ENCODE results near the gene ARHGAP19.
"Not testable (repeated sequence)": the region's sequence is repeated elsewhere in the genome, so short reads cannot be mapped to it uniquely, and the experiment has no call there.

The ARHGAP19 gene

GRCh38 chr10:97321032-97321803 is 28.8 kb upstream of the ARHGAP19 start:
- DNase-seq (ENCODE audit: low spot score) = no peak

- no peak for DNase-seq (ENCODE audit: low spot score)
Observed at GRCh38 chr10:97320480-97321031, 28.1 kb upstream of the ARHGAP19 start.

- DNase-seq (ENCODE audit: low spot score) = no peak
Observed at GRCh38 chr10:97319671-97320479, 27.4 kb upstream of the ARHGAP19 start.

GRCh38 chr10:97318772-97319651 is 26.6 kb upstream of the ARHGAP19 start, which contains the start of gene FRAT1:
Gene FRAT1 (plus strand): TSS chr10:97319271. CDS start chr10:97319454, 183 bp downstream.
- peak; percentile 62 for DNase-seq (ENCODE audit: low spot score)

- DNase-seq (ENCODE audit: low spot score) = no peak
Observed at GRCh38 chr10:97314671-97315070, 22.2 kb upstream of the ARHGAP19 start.

GRCh38 chr10:97312897-97313296 is 20.5 kb upstream of the ARHGAP19 start:
- no peak for DNase-seq (ENCODE audit: low spot score)

- DNase-seq (ENCODE audit: low spot score) = no peak
Observed at GRCh38 chr10:97311111-97311626, 18.7 kb upstream of the ARHGAP19 start.

GRCh38 chr10:97307866-97308780 is 15.7 kb upstream of the ARHGAP19 start:
- no peak for DNase-seq (ENCODE audit: low spot score)

- DNase-seq (ENCODE audit: low spot score) = no peak
Observed at GRCh38 chr10:97307441-97307840, 15.0 kb upstream of the ARHGAP19 start.

- no peak for DNase-seq (ENCODE audit: low spot score)
Observed at GRCh38 chr10:97302088-97302791, 9.8 kb upstream of the ARHGAP19 start.

- no peak for DNase-seq (ENCODE audit: low spot score)
Observed at GRCh38 chr10:97300980-97301379, 8.5 kb upstream of the ARHGAP19 start.

GRCh38 chr10:97298223-97298571 is 5.8 kb upstream of the ARHGAP19 start:
- no peak for DNase-seq (ENCODE audit: low spot score)

- no peak for DNase-seq (ENCODE audit: low spot score)
Observed at GRCh38 chr10:97297556-97298222, 5.3 kb upstream of the ARHGAP19 start.

GRCh38 chr10:97292862-97293198 is 393 bp upstream of the ARHGAP19 start:
- no peak for DNase-seq (ENCODE audit: low spot score)

- no peak for DNase-seq (ENCODE audit: low spot score)
Observed at GRCh38 chr10:97291357-97292096, 910 bp downstream of the ARHGAP19 start.

GRCh38 chr10:97290576-97291356 is 1.7 kb downstream of the ARHGAP19 start:
- DNase-seq (ENCODE audit: low spot score) = not testable (repeated sequence)

- not testable (repeated sequence) for DNase-seq (ENCODE audit: low spot score)
Observed at GRCh38 chr10:97290076-97290475, 2.4 kb downstream of the ARHGAP19 start.

GRCh38 chr10:97280783-97281182 is 11.7 kb downstream of the ARHGAP19 start:
- no peak for DNase-seq (ENCODE audit: low spot score)

Measured in COLO829 (cell line).